Hippocampal formation (tissue), 2 donors: ENCODE results near the gene BLOC1S1.
A peak's percentile ranks its signal among the peaks of the same experiment; 100 is the strongest.

Experiments
- DNase-seq, 2 donors: peaks; one replicate each; lab custom pipeline; 2025; lab: John Stamatoyannopoulos, UW

Gene BLOC1S1

DNA sequence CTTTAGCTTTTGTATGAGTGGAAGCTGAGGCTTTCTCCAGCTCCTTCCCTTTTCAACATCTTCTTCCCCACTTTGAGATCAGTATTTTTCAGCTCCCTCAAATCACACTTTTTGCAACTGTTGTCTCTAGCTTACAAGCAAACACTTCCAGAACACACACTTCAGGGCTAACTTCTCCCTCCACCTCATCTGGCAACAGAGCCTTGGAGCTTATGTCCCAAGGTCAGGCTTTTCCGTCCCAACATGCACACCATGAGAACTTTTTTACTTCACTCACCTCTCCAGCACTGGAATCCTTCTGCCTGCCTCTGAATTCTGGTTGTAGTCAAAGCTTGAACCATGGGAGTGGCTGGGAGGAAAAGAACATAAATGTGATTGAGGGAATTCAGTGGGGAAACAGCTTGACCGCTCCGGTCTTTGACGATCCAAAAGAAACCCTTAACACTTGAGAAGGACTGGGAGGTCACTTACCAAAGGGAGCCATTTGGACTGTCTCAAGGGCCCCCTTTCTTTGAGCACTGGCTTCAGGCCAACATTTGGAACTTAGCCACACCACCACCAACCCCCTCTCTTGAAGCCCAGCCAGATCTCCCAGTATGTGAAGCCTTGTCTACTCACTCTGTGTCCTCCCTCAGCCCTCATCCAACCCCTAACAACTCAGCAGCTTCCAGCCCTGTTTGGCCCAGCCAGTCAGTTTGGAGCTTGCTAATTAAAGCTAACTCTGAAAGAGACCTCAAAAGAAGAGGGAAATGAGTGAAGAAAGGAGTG is 3.9 kb upstream of the BLOC1S1 start:
- DNase-seq, result peak in 1 of 2 donors; percentile 24

DNA sequence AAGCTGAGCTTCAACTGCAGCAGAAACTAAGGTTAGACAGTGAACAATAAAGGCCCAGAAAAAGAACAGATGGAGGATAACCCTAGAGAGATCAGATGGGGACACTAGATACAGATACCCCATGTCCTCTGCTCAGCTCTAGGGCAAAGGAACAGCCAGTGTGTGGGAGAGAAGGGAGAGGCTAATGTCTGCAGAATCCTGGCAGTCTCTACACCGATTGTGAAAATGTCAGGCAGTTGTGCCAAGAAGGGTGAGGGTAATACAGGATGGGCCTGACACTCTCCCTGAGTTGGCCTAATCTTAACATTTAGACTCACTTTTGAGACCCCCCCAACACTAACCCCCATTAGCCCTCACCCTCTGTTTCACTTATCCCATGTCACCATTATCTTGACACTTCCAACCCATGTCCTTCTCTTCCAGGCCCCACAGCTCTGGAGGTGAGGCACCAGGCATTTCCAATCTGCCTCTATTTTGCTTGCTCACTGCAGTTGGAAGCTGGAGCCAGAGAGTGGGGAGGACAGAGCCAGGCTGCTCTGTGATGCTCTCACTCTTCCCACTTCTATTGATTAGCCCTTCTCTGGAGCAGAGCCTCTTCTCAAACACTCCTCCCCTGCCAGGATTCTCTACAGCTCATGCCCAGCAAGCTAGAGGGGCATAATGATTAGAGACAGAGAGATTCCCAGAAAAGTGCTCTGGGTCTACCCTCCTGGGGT is 3.0 kb upstream of the BLOC1S1 start:
- DNase-seq, result no peak

DNA sequence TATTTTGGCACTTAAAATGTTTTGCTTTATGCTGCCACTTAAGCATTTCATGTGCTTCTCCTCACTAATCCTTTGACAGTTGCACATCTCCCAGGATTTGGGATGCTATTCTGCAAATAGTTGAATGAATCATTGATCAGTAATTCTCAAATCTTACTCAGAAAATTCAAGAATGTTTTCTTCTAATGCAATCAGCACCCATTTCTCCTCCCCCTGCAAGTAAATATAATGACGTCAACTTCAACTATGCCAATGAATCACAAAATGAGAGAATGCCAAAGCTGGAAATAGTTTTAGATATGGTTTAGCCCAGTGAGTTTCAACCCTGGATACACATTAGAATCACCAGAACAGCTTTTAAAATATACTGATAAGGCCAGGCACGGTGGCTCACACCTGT is 2.1 kb upstream of the BLOC1S1 start:
- no peak for DNase-seq

GRCh38 chr12:55715169-55715764 is 579 bp upstream of the BLOC1S1 start:
- no peak for DNase-seq

DNA sequence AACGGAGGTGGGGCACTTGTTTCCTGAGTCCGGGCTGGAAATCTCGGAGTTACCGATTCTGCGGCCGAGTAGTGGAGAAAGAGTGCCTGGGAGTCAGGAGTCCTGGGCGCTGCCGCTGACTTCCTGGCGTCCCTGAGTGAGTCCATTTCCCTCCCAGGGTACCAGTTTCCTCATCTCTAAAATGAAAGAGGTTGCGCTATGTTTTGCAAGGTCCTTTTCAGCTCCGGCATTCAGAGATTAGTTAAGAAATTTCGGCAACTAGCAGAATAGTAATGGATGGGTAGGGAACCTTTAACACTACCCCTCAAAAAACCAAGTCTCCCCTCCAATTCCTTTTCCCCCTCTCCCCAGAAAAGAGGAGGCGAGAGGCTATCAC is 724 bp downstream of the BLOC1S1 start:
- no peak for DNase-seq

DNA sequence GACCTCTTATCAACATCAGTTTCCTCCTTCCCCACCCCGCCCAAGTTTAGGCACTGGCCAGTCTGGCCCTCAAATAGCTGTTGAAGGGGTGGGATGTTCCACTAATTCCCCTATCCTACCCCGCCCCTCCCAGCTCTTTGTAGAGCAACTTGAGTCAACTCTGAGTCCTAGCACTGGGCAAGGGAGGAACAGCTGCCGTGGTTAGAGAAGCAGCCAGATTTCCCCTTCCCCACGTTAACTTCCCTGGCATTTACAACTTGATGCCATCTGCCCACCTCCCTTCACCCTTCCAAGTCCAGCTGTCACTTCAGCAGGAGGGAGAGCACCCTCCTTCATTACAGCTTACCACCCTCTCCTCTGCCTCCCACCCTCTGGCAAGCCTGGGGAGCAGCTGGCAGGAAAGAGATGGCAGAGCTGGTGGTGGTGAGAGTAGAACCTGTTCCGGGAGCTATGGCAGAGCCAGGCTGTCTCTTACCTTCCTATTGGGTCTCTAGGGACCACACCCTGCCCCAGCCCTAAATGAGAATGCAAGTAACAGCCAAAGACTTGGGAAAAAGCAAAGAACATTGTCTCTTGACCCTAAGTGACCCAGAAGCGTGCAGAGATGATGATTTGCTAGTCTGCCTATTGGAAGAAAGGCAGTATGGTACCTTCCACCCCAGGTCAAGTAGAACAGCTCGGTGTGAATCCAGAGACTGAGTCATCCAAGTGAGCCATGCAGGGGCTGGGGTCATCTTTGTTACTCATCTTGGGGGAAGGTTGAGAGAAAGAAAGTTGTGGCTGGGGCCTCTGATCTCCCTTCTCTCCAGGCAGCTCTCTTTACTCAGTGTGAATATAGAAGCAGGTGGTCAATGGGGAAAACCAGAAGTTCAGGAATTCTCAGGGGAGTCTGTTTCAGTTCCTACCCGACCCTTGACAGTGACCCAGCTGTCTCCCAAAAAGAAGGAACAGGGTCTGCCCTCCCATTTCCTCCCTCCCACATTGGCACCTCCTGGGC is 1.5 kb downstream of the BLOC1S1 start:
- DNase-seq, result no peak

DNA sequence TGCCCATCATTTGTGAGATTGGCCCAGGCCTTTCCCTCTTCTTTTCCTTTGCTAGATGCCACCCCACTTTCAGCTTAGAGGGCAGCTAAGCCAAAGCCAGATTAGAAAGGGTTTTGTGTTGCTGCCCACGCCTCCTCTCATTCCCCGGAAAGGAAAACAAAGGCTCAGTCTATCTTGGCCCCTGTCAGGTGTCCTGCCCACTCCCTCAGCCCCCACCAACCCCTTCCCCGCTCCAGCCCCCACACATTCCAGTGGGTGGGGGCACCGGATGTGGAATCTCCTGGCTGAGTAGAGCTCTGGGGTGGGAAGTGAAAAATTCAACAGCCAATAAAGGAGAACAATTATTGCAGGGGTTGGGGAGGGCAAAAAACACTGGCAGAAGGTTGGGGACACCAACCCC is 2.2 kb downstream of the BLOC1S1 start:
- no peak for DNase-seq

- DNase-seq, result no peak
Observed at GRCh38 chr12:55718624-55719275, 2.9 kb downstream of the BLOC1S1 start.

DNA sequence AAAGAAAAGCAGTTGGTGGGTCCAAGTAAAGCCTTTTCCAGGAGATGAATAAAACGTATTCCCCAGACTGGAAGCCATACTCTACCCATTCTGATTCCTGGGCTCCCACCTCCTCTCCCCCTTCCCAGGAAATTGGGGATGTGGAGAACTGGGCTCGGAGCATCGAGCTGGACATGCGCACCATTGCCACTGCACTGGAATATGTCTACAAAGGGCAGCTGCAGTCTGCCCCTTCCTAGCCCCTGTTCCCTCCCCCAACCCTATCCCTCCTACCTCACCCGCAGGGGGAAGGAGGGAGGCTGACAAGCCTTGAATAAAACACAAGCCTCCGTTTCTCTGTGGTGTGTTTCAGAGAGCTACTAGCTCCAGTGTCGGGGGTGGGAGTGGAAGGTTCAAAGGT is 3.5 kb downstream of the BLOC1S1 start:
- DNase-seq, result no peak

GRCh38 chr12:55720071-55720564 is 4.3 kb downstream of the BLOC1S1 start, which contains the start of gene RDH5:
TSS of gene RDH5 (plus strand) at chr12:55720393. CDS start at chr12:55721185, 792 bp downstream.
- DNase-seq, result peak in 1 of 2 donors; percentile 42

DNA sequence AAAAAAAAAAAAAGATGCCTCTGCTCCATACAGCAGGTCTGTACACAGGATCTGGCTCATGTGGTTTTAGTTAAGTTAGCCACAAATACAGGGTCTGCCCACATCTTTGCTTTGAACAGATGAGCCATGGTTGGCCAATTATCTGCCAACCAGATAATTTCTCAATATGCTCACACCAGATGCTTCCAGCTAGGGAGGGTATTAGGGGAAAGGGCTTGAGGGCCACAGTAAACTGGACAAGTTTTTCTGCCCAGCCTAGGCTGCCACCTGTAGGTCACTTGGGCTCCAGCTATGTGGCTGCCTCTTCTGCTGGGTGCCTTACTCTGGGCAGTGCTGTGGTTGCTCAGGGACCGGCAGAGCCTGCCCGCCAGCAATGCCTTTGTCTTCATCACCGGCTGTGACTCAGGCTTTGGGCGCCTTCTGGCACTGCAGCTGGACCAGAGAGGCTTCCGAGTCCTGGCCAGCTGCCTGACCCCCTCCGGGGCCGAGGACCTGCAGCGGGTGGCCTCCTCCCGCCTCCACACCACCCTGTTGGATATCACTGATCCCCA is 5.1 kb downstream of the BLOC1S1 start:
- peak; percentile 46 to 53 for DNase-seq

GRCh38 chr12:55721601-55722213 is 5.9 kb downstream of the BLOC1S1 start:
- DNase-seq, result no peak

- DNase-seq, result no peak
Observed at GRCh38 chr12:55722948-55723347, 7.1 kb downstream of the BLOC1S1 start.

DNA sequence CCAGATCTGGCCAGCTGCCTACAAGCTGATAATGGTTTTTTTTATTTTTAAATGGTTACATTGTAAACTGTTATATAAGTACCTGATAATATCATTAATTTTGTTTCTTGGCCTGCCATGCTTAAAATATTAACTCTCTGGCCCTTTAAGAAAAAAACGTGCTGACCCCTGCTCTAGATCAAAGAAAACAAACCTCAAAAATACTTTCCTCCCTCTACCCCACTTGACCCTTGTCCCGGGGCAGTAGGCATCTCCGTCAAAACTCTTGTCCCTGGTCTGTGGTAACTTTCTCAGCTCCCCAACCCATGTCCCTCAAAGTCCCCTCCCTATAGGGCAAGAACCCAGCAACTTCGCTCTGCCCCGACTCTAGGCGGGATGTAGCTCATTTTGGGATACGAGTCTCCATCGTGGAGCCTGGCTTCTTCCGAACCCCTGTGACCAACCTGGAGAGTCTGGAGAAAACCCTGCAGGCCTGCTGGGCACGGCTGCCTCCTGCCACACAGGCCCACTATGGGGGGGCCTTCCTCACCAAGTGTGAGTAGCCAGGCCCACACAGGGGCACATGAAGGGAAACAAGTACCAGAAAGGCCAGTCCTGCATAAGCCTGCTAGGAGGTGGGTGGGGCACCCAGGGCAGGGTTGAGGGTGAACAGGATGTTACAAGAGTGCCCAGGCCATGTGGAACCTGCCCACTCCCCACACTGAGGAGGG is 7.8 kb downstream of the BLOC1S1 start:
- DNase-seq, result no peak

DNA sequence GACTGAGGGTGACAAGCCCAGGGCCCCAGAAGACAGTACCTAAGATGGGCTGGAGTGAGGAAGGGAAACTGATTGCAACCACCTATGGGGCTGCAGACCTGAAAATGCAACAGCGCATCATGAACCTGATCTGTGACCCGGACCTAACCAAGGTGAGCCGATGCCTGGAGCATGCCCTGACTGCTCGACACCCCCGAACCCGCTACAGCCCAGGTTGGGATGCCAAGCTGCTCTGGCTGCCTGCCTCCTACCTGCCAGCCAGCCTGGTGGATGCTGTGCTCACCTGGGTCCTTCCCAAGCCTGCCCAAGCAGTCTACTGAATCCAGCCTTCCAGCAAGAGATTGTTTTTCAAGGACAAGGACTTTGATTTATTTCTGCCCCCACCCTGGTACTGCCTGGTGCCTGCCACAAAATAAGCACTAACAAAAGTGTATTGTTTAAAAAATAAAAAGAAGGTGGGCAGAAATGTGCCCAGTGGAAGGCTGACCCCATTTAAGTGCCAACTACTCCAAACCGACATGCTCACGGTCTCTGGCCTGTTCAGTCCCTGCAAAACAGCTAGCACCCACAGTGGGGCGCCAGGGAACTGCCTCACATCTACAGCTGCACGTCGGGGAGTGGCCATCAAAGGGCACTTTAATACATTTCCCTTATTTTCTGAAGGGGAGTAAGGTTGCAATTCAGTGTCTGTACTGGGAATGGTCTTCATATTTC is 8.5 kb downstream of the BLOC1S1 start:
- DNase-seq, result peak in 1 of 2 donors; percentile 35

GRCh38 chr12:55724940-55725309 is 9.1 kb downstream of the BLOC1S1 start:
- no peak for DNase-seq

DNA sequence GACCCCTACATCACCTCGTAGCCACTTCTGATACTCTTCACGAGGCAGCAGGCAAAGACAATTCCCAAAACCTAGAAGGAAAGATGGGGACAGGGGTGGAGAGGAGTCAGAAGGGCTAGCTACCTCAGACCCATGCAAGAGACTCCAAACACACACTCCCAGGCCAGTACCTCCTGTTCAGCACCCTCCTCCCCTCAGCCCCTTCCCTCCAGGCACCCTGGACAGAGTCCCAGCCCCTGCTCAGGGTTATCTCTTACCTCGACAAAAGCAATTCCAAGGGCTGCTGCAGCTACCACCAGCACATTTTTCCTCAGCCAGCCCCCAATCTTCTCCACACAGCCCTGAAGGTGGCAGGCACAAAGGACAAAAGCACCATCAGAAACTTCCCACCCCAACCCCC is 9.7 kb downstream of the BLOC1S1 start:
- no peak for DNase-seq

DNA sequence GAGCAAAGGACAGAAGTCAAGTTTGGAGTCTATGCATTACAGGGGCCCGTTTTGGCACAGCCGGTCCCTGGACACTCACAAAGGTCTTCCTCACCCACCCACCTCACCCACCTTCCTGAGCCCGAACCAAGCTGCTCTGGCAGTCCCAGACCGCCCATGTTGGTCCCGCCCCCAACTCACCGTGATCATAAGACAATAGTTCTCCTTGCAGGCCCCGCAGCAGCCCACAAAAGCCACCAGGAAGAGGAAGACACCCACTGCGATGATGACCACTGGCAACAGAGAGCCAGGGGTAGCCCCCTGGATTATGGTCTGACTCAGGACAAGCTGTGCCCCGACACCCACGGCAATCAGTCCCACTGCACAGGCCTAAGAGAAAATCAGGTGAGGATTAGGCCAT is 11.1 kb downstream of the BLOC1S1 start:
- DNase-seq, result no peak

GRCh38 chr12:55727643-55728185 is 11.9 kb downstream of the BLOC1S1 start:
- DNase-seq, result no peak
